Natural killer cell (primary cell): Measurements from ENCODE around the gene PRAME. TPM values are rescaled to one million over a fixed set of nuclear protein-coding genes. Genes with fewer than 3 reads are reported as not detected.

ENCODE experiments used
- ATAC-seq, 3 donors: fragments of 150-1000 bp in 2 of 3; fragments of 200-7000 bp in 1 of 3; cut with Tn5 transposase; 1 replicate in 1 of 3; 2 replicates in 2 of 3; pipeline ENCODE4 v1.10.0; 2021; ENCODE audit warnings: mild to moderate bottlenecking in 2 of 3, moderate library complexity in 2 of 3
- DNase-seq, 2 donors: peaks; one replicate each; pipeline versions ENCODE4 v3.0.0 to v3.0.0-alpha.2; 2013 to 2021; ENCODE audit warnings: mixed read lengths in 1 of 2
- H3K27ac ChIP-seq: one replicate; pipeline ENCODE4 v1.5.1; 2013; ENCODE audit warnings: mild to moderate bottlenecking, low read length
- H3K27me3 ChIP-seq: one replicate; pipeline ENCODE4 v1.6.1; 2013; ENCODE audit warnings: low read length; ENCODE audit not compliant: control insufficient read depth, insufficient read depth
- H3K36me3 ChIP-seq: one replicate; pipeline ENCODE4 v1.6.1; 2013; ENCODE audit warnings: low read length; ENCODE audit not compliant: control insufficient read depth, insufficient read depth
- H3K4me1 ChIP-seq: one replicate; pipeline ENCODE4 v1.6.1; 2013; ENCODE audit warnings: low read length; ENCODE audit not compliant: control insufficient read depth, insufficient read depth
- H3K4me3 ChIP-seq: one replicate; pipeline ENCODE4 v1.5.1; 2013; ENCODE audit warnings: low read length
- H3K9me3 ChIP-seq: one replicate; pipeline ENCODE4 v1.6.1; 2013; ENCODE audit warnings: low read length; ENCODE audit not compliant: control insufficient read depth, insufficient read depth
- H3K27ac Mint-ChIP-seq, 2 donors: one replicate each; pipeline ENCODE4 v1.8.0; 2022; ENCODE audit warnings: mild to moderate bottlenecking in 2 of 2, mixed read lengths in 2 of 2, moderate library complexity in 1 of 2
- H3K27me3 Mint-ChIP-seq, 2 donors: one replicate each; pipeline ENCODE4 v1.8.0; 2022; ENCODE audit warnings: low read depth in 2 of 2, mixed read lengths in 2 of 2
- H3K36me3 Mint-ChIP-seq: one replicate; pipeline ENCODE4 v1.8.0; 2022; ENCODE audit warnings: mixed read lengths
- H3K4me1 Mint-ChIP-seq, 2 donors: one replicate each; pipeline ENCODE4 v1.8.0; 2022; ENCODE audit warnings: mixed read lengths in 2 of 2
- H3K4me3 Mint-ChIP-seq: one replicate; pipeline ENCODE4 v1.8.0; 2022; ENCODE audit warnings: mild to moderate bottlenecking, moderate library complexity, mixed read lengths
- H3K9me3 Mint-ChIP-seq, 2 donors: one replicate each; pipeline ENCODE4 v1.8.0; 2022; ENCODE audit warnings: mixed read lengths in 2 of 2
- WGBS: methylation state at CpG from one replicate; pipeline ENCODE4 v1.1.7; 2013; ENCODE audit warnings: missing lambda C conversion rate; ENCODE audit not compliant: insufficient coverage; 5-methylcytosine and 5-hydroxymethylcytosine counted together
- intact Hi-C: fragments of 100-400 bp; cut with micrococcal nuclease; formaldehyde crosslinking; loops from one replicate; pipeline ENCODE4 v1.14.2; 2022
- total RNA-seq, 4 donors: library from RNA; stranded (reverse); fragments of 120-200 nt in 1 of 4; gene quantifications; one replicate each; pipeline versions ENCODE4 v1.2.3 to v1.2.4, GENCODE V29; 2013 to 2022
- TF ChIP-seq, protein P1 (sequence below): fragments of 200-600 bp; IDR thresholded peaks from one replicate; pipeline ENCODE4 v1.8.0; 2022; ENCODE audit warnings: antibody characterized with exemption

Gene PRAME
- total RNA-seq, 3 donors from 2014 or later (not counting 1 experiment from before 2014, with no cell fraction given): not detected

DNA sequence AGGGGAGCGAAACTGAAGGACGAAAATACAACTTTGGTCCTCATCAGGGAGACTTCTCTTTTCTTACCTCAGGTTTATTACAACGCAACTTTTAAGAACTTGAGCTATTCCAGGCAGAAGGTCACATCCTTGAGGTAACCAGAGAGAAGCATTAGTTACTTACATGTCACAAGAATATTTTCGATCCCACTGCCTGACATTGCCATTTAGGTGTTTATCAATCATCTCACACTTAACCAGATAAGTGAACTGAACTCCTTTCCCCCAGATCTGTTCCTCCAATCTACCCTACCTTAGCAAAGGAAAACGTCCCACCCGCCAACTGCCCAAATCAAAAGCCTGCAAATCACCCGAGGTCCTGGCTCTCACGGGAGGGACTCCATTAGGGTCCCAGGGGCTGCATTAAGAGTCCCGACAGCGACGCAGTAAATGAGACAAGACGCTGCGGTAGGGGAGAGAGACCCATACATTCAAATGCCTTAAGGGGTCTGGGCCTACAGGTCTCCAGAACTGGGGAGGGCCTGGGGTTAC, 51.3 kb downstream of the PRAME start:
- TF ChIP-seq, protein P1, sequence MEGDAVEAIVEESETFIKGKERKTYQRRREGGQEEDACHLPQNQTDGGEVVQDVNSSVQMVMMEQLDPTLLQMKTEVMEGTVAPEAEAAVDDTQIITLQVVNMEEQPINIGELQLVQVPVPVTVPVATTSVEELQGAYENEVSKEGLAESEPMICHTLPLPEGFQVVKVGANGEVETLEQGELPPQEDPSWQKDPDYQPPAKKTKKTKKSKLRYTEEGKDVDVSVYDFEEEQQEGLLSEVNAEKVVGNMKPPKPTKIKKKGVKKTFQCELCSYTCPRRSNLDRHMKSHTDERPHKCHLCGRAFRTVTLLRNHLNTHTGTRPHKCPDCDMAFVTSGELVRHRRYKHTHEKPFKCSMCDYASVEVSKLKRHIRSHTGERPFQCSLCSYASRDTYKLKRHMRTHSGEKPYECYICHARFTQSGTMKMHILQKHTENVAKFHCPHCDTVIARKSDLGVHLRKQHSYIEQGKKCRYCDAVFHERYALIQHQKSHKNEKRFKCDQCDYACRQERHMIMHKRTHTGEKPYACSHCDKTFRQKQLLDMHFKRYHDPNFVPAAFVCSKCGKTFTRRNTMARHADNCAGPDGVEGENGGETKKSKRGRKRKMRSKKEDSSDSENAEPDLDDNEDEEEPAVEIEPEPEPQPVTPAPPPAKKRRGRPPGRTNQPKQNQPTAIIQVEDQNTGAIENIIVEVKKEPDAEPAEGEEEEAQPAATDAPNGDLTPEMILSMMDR: no peak
- H3K27me3 ChIP-seq: no peaks in the 10 kb centered on the region
- peak in 1 of 2 donors; percentile 5 for DNase-seq
- peak overlapping the region in 1 of 2 donors; percentile 59 for H3K27ac Mint-ChIP-seq
- peaks cover 12% of the 10 kb centered on the region for H3K4me1 ChIP-seq
- no peaks in the 10 kb centered on the region for H3K9me3 ChIP-seq
- WGBS: 38% methylated on average over 13 of the region's 13 CpGs
- H3K27ac ChIP-seq: no peak overlapping the region
- ATAC-seq: no peak
- H3K36me3 ChIP-seq: peaks cover 1% of the 10 kb centered on the region
- peak overlapping the region; percentile 83 for H3K4me3 Mint-ChIP-seq
- peaks cover 0 to 3% of the 10 kb centered on the region in 2 donors for H3K9me3 Mint-ChIP-seq
- H3K36me3 Mint-ChIP-seq: no peaks in the 10 kb centered on the region
- peaks cover 8 to 9% of the 10 kb centered on the region in 2 donors for H3K27me3 Mint-ChIP-seq
- H3K4me1 Mint-ChIP-seq: peaks cover 6 to 10% of the 10 kb centered on the region in 2 donors
- H3K4me3 ChIP-seq: peak overlapping the region; percentile 84
- intact Hi-C loops: no loop called here

DNA sequence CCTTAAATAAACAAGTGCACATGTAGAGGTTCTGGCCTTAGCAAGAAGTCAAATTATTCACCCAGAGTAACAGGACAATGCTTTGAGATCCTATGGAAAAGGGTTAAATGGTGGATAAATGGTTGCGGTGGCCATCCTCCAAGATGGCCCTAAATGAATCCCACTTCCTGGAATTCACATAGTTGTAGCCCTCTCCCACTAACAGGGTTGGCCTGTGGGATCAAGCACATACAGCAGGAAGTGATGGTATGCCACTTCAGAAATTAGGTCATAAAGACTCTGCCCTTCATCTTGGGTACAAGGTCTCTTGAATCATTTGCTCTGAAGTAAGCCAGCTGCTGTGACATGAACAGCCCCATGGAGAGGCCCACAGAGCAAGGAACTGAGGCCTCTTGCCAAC, 52.3 kb downstream of the PRAME start:
- TF ChIP-seq, protein P1: no peak
- H3K36me3 ChIP-seq: peaks cover 3% of the 10 kb centered on the region
- no peak overlapping the region for H3K4me3 Mint-ChIP-seq
- no CpG with 5 or more reads among the region's 1 CpG for WGBS
- no peaks in the 10 kb centered on the region for H3K27me3 ChIP-seq
- H3K4me1 Mint-ChIP-seq: peaks cover 6 to 10% of the 10 kb centered on the region in 2 donors
- H3K36me3 Mint-ChIP-seq: no peaks in the 10 kb centered on the region
- H3K9me3 ChIP-seq: no peaks in the 10 kb centered on the region
- ATAC-seq (no peak), DNase-seq (no peak)
- H3K4me3 ChIP-seq: no peak overlapping the region
- peaks cover 0 to 3% of the 10 kb centered on the region in 2 donors for H3K9me3 Mint-ChIP-seq
- no peak overlapping the region for H3K27ac ChIP-seq
- intact Hi-C loops: no loop called here
- no peak overlapping the region for H3K27ac Mint-ChIP-seq
- H3K27me3 Mint-ChIP-seq: peaks cover 0 to 4% of the 10 kb centered on the region in 2 donors
- peaks cover 12% of the 10 kb centered on the region for H3K4me1 ChIP-seq

DNA sequence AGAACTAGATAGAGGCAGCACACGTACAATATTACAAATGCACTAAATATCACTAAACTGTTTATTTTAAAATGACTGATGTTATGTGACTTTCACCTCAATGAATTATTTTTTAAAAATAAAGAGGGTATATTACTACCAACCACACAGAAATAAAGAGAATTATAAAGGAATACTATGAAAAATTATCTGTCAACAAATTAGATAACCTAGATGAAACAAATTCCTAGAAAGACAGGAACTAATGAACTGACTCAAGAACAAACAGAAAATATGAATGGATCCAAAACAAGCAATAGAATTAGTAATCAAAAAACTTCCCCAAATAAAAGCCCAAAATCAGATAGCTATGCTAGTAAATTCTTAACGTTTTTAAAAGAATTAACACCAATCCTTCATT, 60.8 kb downstream of the PRAME start:
- no peaks in the 10 kb centered on the region for H3K9me3 ChIP-seq
- 83% methylated on average over 1 of the region's 2 CpGs for WGBS
- H3K36me3 ChIP-seq: peaks cover 6% of the 10 kb centered on the region
- H3K27me3 Mint-ChIP-seq: no peaks in the 10 kb centered on the region
- H3K27ac ChIP-seq: no peak overlapping the region
- intact Hi-C loops: no loop called here
- H3K9me3 Mint-ChIP-seq: no peaks in the 10 kb centered on the region
- no peaks in the 10 kb centered on the region for H3K4me1 ChIP-seq
- H3K27ac Mint-ChIP-seq: no peak overlapping the region
- ATAC-seq: no peak
- TF ChIP-seq, protein P1: no peak
- no peak for DNase-seq
- H3K36me3 Mint-ChIP-seq: no peaks in the 10 kb centered on the region
- H3K4me1 Mint-ChIP-seq: no peaks in the 10 kb centered on the region
- H3K27me3 ChIP-seq: no peaks in the 10 kb centered on the region
- H3K4me3 ChIP-seq: no peak overlapping the region
- no peak overlapping the region for H3K4me3 Mint-ChIP-seq

Other genes with a start within 250 kb of the PRAME start
- gene ZNF280B, start 50.5 kb downstream of the PRAME start, total RNA-seq: 1 to 10 TPM in 2 of 3 donors, under 1 TPM in 1; 0.99 to 1.8 (median 1.6) TPM
- gene ZNF280A, start 39.0 kb downstream of the PRAME start, total RNA-seq: not detected
- not detected for gene GGTLC2, start 85.3 kb upstream of the PRAME start, total RNA-seq